DND-41 (cell line): ENCODE measurements around the gene DSC1.

Source experiments
- ATAC-seq: fragments of 200-7000 bp; cut with Tn5 transposase; 3 replicates; pipeline ENCODE4 v1.9.1; 2021; ENCODE audit warnings: low read depth; ENCODE audit not compliant: insufficient read depth
- DNase-seq: peaks from one replicate; pipeline ENCODE4 v3.0.0-alpha.2; 2020
- H2AFZ ChIP-seq: 2 replicates; pipeline ENCODE4 v1.6.0; 2012; ENCODE audit warnings: low read depth, low read length
- H3K27ac ChIP-seq: 2 replicates; pipeline ENCODE4 v1.5.1; 2012; ENCODE audit warnings: low read length, inconsistent platforms
- H3K27me3 ChIP-seq: fragments of 200-600 bp; sonication (generic); 2 replicates; pipeline ENCODE4 v1.6.0; 2012; ENCODE audit warnings: low read length, mild to moderate bottlenecking, inconsistent platforms; ENCODE audit not compliant: insufficient read depth, poor library complexity
- H3K36me3 ChIP-seq: 2 replicates; pipeline ENCODE4 v1.5.1; 2012; ENCODE audit warnings: low read length, inconsistent platforms; ENCODE audit not compliant: insufficient read depth
- H3K4me1 ChIP-seq: 2 replicates; pipeline ENCODE4 v1.5.1; 2012; ENCODE audit warnings: mild to moderate bottlenecking, low read length; ENCODE audit not compliant: insufficient read depth
- H3K4me2 ChIP-seq: 2 replicates; pipeline ENCODE4 v1.6.0; 2012; ENCODE audit warnings: mild to moderate bottlenecking, moderate library complexity, low read length, inconsistent platforms; ENCODE audit not compliant: insufficient read depth
- H3K4me3 ChIP-seq, 2 experiments: fragments of 200-600 bp in 1 of 2; shearing (Covaris generic) in 1 of 2; 2 replicates each; pipeline ENCODE4 v1.5.1; 2012 to 2016; ENCODE audit warnings: inconsistent platforms in 2 of 2, low read length in 2 of 2, mild to moderate bottlenecking in 2 of 2, low read depth in 1 of 2, moderate library complexity in 1 of 2
- H3K79me2 ChIP-seq: 2 replicates; pipeline ENCODE4 v1.6.0; 2012; ENCODE audit warnings: low read length, inconsistent platforms; ENCODE audit not compliant: insufficient read depth
- H3K9ac ChIP-seq: 2 replicates; pipeline ENCODE4 v1.6.0; 2012; ENCODE audit warnings: low read depth, mild to moderate bottlenecking, inconsistent platforms, low read length, moderate library complexity
- H3K9me3 ChIP-seq: 2 replicates; pipeline ENCODE4 v1.5.1; 2012; ENCODE audit warnings: low read length, moderate library complexity, mild to moderate bottlenecking, inconsistent platforms; ENCODE audit not compliant: insufficient read depth, severe bottlenecking
- H4K20me1 ChIP-seq: 2 replicates; pipeline ENCODE4 v1.6.0; 2012; ENCODE audit warnings: low read length; ENCODE audit not compliant: insufficient read depth
- CTCF ChIP-seq: IDR thresholded peaks from 2 replicates; pipeline ENCODE4 v1.5.1; 2012; ENCODE audit warnings: borderline replicate concordance, low read length, moderate library complexity, mild to moderate bottlenecking; ENCODE audit not compliant: poor library complexity, severe bottlenecking; ENCODE audit errors: extremely low read depth
- EZH2 ChIP-seq: IDR thresholded peaks from 3 replicates; pipeline ENCODE4 v1.6.1; 2012; ENCODE audit warnings: borderline replicate concordance, low read depth, mild to moderate bottlenecking, moderate library complexity, low read length, inconsistent platforms; ENCODE audit not compliant: severe bottlenecking

The DSC1 gene

GRCh38 chr18:31162419-31162793, 250 bp downstream of the DSC1 start:
- ATAC-seq = no peak
- H3K4me3 ChIP-seq = no peak overlapping the region
- TF ChIP-seq EZH2 (no peak), CTCF (no peak)
- H3K36me3 ChIP-seq = no peaks in the 10 kb centered on the region
- no peaks in the 10 kb centered on the region for H4K20me1 ChIP-seq
- no peaks in the 10 kb centered on the region for H3K27me3 ChIP-seq
- no peaks in the 10 kb centered on the region for H3K79me2 ChIP-seq
- H3K4me2 ChIP-seq = no peak overlapping the region
- no peak overlapping the region for H3K9ac ChIP-seq
- no peak overlapping the region for H2AFZ ChIP-seq
- no peak overlapping the region for H3K27ac ChIP-seq
- H3K4me1 ChIP-seq = no peaks in the 10 kb centered on the region
- DNase-seq = no peak
- no peaks in the 10 kb centered on the region for H3K9me3 ChIP-seq

GRCh38 chr18:31161757-31162418, 768 bp downstream of the DSC1 start:
- H3K4me1 ChIP-seq = no peaks in the 10 kb centered on the region
- no peak overlapping the region for H3K4me3 ChIP-seq
- H3K9ac ChIP-seq = no peak overlapping the region
- ATAC-seq = no peak
- H3K9me3 ChIP-seq = no peaks in the 10 kb centered on the region
- no peak overlapping the region for H2AFZ ChIP-seq
- H3K36me3 ChIP-seq = no peaks in the 10 kb centered on the region
- no peaks in the 10 kb centered on the region for H4K20me1 ChIP-seq
- H3K79me2 ChIP-seq = no peaks in the 10 kb centered on the region
- no peak overlapping the region for H3K4me2 ChIP-seq
- DNase-seq = no peak
- no peaks in the 10 kb centered on the region for H3K27me3 ChIP-seq
- H3K27ac ChIP-seq = no peak overlapping the region
- no peak for TF ChIP-seq EZH2
- TF ChIP-seq CTCF = no peak

GRCh38 chr18:31156821-31157763, 5.6 kb downstream of the DSC1 start:
- Histone ChIP-seq H2AFZ (no peak overlapping the region), H3K9ac (no peak overlapping the region)
- no peak for TF ChIP-seq EZH2
- no peak for TF ChIP-seq CTCF

More at GRCh38 chr18:31156821-31157763, 5.6 kb downstream of the DSC1 start:
- Histone ChIP-seq H3K4me2 (no peak overlapping the region), H3K27me3 (no peaks in the 10 kb centered on the region), H3K79me2 (no peaks in the 10 kb centered on the region), H4K20me1 (no peaks in the 10 kb centered on the region), H3K4me1 (no peaks in the 10 kb centered on the region), H3K4me3 (no peak overlapping the region), H3K9me3 (no peaks in the 10 kb centered on the region), H3K27ac (no peak overlapping the region), H3K36me3 (no peaks in the 10 kb centered on the region)
- no peak for DNase-seq
- ATAC-seq = no peak
